GM12891 (cell line): ENCODE data around the gene ALCAM.

ENCODE experiments used
- POLR2A ChIP-seq: IDR thresholded peaks from 2 replicates; pipeline ENCODE4 v1.6.1; 2011; ENCODE audit warnings: low read depth, low read length, control low read depth
- POLR2AphosphoS5 ChIP-seq: IDR thresholded peaks from 2 replicates; pipeline ENCODE4 v1.6.1; 2011; ENCODE audit warnings: low read depth, low read length, control low read depth

GRCh38 chr3:105466495-105467404 is 100.0 kb downstream of the ALCAM start:
- TF ChIP-seq POLR2AphosphoS5 (no peak), POLR2A (no peak)
